ENCODE data around the gene MYZAP.

The MYZAP gene

DNA sequence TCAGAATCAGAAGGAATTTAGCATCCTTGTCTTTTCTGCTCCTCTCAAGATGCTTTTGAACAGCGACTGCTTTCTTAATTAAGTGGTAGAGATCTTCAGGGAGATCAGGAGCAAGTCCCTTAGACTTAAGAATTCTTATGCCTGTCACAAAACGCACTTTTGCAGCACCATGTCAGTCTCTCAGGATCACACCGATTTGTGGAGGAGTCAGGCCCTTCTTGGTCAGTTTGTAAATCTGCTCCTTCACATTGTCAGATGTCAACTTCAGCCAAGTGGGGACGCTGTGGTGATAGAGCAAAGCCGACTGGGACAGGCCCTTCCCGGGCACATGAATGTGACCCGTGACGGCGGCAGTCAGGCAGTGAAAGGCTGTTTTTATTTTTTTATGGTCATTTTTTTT lies 35.7 kb upstream of the MYZAP start:
- TF ChIP-seq ZNF8 (CRISPR knock-in tag; IDR thresholded peaks at IDR 0.05) = no peak
- no peak for ATAC-seq

- ATAC-seq = no peak
- TF ChIP-seq, protein P1, sequence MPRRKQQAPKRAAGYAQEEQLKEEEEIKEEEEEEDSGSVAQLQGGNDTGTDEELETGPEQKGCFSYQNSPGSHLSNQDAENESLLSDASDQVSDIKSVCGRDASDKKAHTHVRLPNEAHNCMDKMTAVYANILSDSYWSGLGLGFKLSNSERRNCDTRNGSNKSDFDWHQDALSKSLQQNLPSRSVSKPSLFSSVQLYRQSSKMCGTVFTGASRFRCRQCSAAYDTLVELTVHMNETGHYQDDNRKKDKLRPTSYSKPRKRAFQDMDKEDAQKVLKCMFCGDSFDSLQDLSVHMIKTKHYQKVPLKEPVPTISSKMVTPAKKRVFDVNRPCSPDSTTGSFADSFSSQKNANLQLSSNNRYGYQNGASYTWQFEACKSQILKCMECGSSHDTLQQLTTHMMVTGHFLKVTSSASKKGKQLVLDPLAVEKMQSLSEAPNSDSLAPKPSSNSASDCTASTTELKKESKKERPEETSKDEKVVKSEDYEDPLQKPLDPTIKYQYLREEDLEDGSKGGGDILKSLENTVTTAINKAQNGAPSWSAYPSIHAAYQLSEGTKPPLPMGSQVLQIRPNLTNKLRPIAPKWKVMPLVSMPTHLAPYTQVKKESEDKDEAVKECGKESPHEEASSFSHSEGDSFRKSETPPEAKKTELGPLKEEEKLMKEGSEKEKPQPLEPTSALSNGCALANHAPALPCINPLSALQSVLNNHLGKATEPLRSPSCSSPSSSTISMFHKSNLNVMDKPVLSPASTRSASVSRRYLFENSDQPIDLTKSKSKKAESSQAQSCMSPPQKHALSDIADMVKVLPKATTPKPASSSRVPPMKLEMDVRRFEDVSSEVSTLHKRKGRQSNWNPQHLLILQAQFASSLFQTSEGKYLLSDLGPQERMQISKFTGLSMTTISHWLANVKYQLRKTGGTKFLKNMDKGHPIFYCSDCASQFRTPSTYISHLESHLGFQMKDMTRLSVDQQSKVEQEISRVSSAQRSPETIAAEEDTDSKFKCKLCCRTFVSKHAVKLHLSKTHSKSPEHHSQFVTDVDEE (CRISPR knock-in tag; IDR thresholded peaks at IDR 0.05) = no peak
- TF ChIP-seq ARNTL (CRISPR knock-in tag; IDR thresholded peaks at IDR 0.05; ENCODE audit: borderline replicate concordance, low read depth) (no peak), ZNF565 (CRISPR knock-in tag; conservative IDR thresholded peaks at IDR 0.05; ENCODE audit: low read depth) (no peak), OSR1 (CRISPR knock-in tag; IDR thresholded peaks at IDR 0.05) (no peak), CREB5 (CRISPR knock-in tag; IDR thresholded peaks at IDR 0.05; ENCODE audit: low read depth) (no peak), ZFP30 (CRISPR knock-in tag; IDR thresholded peaks at IDR 0.05) (no peak), ZC3H10 (CRISPR knock-in tag; IDR thresholded peaks at IDR 0.05) (no peak), ISL1 (CRISPR knock-in tag; IDR thresholded peaks at IDR 0.05) (no peak), TOX (CRISPR knock-in tag; IDR thresholded peaks at IDR 0.05; ENCODE audit: borderline replicate concordance) (no peak), ESRRG (CRISPR knock-in tag; IDR thresholded peaks at IDR 0.05) (no peak), BACH2 (CRISPR knock-in tag; IDR thresholded peaks at IDR 0.05; ENCODE audit: borderline replicate concordance) (no peak), PATZ1 (CRISPR knock-in tag; IDR thresholded peaks at IDR 0.05; ENCODE audit: borderline replicate concordance) (no peak), CSDC2 (CRISPR knock-in tag; IDR thresholded peaks at IDR 0.05) (no peak), ZNF8 (CRISPR knock-in tag; IDR thresholded peaks at IDR 0.05) (no peak), PPARA (CRISPR knock-in tag; IDR thresholded peaks at IDR 0.05; ENCODE audit: borderline replicate concordance) (no peak), RARB (CRISPR knock-in tag; IDR thresholded peaks at IDR 0.05) (no peak), CSRNP3 (CRISPR knock-in tag; IDR thresholded peaks at IDR 0.05) (no peak), GLIS3 (CRISPR knock-in tag; IDR thresholded peaks at IDR 0.05) (no peak), SNAI2 (CRISPR knock-in tag; IDR thresholded peaks at IDR 0.05) (no peak)
- TF ChIP-seq, protein P2, sequence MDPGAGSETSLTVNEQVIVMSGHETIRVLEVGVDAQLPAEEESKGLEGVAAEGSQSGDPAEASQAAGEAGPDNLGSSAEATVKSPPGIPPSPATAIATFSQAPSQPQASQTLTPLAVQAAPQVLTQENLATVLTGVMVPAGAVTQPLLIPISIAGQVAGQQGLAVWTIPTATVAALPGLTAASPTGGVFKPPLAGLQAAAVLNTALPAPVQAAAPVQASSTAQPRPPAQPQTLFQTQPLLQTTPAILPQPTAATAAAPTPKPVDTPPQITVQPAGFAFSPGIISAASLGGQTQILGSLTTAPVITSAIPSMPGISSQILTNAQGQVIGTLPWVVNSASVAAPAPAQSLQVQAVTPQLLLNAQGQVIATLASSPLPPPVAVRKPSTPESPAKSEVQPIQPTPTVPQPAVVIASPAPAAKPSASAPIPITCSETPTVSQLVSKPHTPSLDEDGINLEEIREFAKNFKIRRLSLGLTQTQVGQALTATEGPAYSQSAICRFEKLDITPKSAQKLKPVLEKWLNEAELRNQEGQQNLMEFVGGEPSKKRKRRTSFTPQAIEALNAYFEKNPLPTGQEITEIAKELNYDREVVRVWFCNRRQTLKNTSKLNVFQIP (CRISPR knock-in tag; IDR thresholded peaks at IDR 0.05; ENCODE audit: borderline replicate concordance, low read depth) = no peak
These were observed 34.4 kb upstream of the MYZAP start for GRCh38 chr15:57557267-57557666.

GRCh38 chr15:57557810-57558209 lies 33.9 kb upstream of the MYZAP start:
- no peak for TF ChIP-seq CREB5 (CRISPR knock-in tag; IDR thresholded peaks at IDR 0.05; ENCODE audit: low read depth)
- TF ChIP-seq CSRNP3 (CRISPR knock-in tag; IDR thresholded peaks at IDR 0.05) = no peak
- TF ChIP-seq ESRRG (CRISPR knock-in tag; IDR thresholded peaks at IDR 0.05) = no peak
- no peak for TF ChIP-seq ZC3H10 (CRISPR knock-in tag; IDR thresholded peaks at IDR 0.05)
- TF ChIP-seq ZNF565 (CRISPR knock-in tag; conservative IDR thresholded peaks at IDR 0.05; ENCODE audit: low read depth) = no peak
- ATAC-seq = no peak

Data from SK-N-SH treated with all-trans-retinoic acid at 6 μM for 48 hours (cell line).